ENCODE results near the gene FOXA3. TPM values are rescaled to one million over a fixed set of nuclear protein-coding genes. Genes with fewer than 3 reads are reported as not detected.

FOXA3 gene
- total and polyA plus RNA-seq, 2 of the 4 experiments (the other 2 are of a cell fraction), result not detected

DNA sequence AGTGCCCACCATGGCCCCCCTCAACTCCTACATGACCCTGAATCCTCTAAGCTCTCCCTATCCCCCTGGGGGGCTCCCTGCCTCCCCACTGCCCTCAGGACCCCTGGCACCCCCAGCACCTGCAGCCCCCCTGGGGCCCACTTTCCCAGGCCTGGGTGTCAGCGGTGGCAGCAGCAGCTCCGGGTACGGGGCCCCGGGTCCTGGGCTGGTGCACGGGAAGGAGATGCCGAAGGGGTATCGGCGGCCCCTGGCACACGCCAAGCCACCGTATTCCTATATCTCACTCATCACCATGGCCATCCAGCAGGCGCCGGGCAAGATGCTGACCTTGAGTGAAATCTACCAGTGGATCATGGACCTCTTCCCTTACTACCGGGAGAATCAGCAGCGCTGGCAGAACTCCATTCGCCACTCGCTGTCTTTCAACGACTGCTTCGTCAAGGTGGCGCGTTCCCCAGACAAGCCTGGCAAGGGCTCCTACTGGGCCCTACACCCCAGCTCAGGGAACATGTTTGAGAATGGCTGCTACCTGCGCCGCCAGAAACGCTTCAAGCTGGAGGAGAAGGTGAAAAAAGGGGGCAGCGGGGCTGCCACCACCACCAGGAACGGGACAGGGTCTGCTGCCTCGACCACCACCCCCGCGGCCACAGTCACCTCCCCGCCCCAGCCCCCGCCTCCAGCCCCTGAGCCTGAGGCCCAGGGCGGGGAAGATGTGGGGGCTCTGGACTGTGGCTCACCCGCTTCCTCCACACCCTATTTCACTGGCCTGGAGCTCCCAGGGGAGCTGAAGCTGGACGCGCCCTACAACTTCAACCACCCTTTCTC is 8.2 kb downstream of the FOXA3 start:
- Histone ChIP-seq H3K4me2 (ENCODE audit: low read depth, low read length) (no peak overlapping the region), H3K9me3 (ENCODE audit: control insufficient read depth, insufficient read depth, low read length) (no peaks in the 10 kb centered on the region), H4K20me1 (ENCODE audit: insufficient read depth, low read length) (no peaks in the 10 kb centered on the region), H3K27ac (ENCODE audit: insufficient read depth, low read length) (no peak overlapping the region), H3K23ac (ENCODE audit: low read depth, low read length) (no peak overlapping the region), H3K18ac (ENCODE audit: low read depth, low read length) (no peak overlapping the region), H4K8ac (ENCODE audit: low read depth in 2 of 2, low read length in 2 of 2) (no peak overlapping the region), H3K9ac (ENCODE audit: low read depth, low read length) (no peak overlapping the region), H2BK120ac (ENCODE audit: low read depth, low read length) (no peak overlapping the region), H3K56ac (ENCODE audit: extremely low read depth, insufficient read depth, low read length) (no peak overlapping the region), H2AK9ac (replicated peaks; ENCODE audit: low read depth, low read length, poor library complexity) (no peak overlapping the region), H2AK5ac (ENCODE audit: low read depth, low read length) (no peak overlapping the region), H3K4me1 (ENCODE audit: control insufficient read depth, insufficient read depth, low read length) (peaks cover 4% of the 10 kb centered on the region; the same call in 1 of the 2 replicates), H3K4me3 (ENCODE audit: insufficient read depth, low read depth, low read length) (no peak overlapping the region), H4K5ac (ENCODE audit: low read depth, low read length) (no peak overlapping the region), H2BK5ac (ENCODE audit: low read depth, low read length, poor library complexity, severe bottlenecking) (no peak overlapping the region), H2BK20ac (ENCODE audit: low read depth, low read length) (no peak overlapping the region), H3K14ac (replicated peaks; ENCODE audit: low read depth, low read length) (no peak overlapping the region), H2BK15ac (ENCODE audit: low read depth, low read length) (no peak overlapping the region), H3K79me1 (ENCODE audit: low read depth in 1 of 2, low read length in 2 of 2) (no peaks in the 10 kb centered on the region), H3K27me3 (ENCODE audit: control insufficient read depth, insufficient read depth, low read length) (peaks cover 32% of the 10 kb centered on the region), H3K36me3 (ENCODE audit: control insufficient read depth, insufficient read depth, low read length) (no peaks in the 10 kb centered on the region), H4K91ac (ENCODE audit: insufficient read depth, low read depth, low read length) (no peak overlapping the region), H3K9me1 (ENCODE audit: insufficient read depth, low read length) (no peaks in the 10 kb centered on the region), H2AFZ (replicated peaks; ENCODE audit: low read length, poor library complexity) (no peak overlapping the region), H3K4ac (ENCODE audit: low read depth, low read length) (no peak overlapping the region)
- DNase-seq (no peak), ATAC-seq (ENCODE audit: low read depth) (no peak)
- BruUV-seq (replicated peaks), result no TSS peak
- dilution Hi-C loops (cut with HindIII; ENCODE audit: low sequenced_read_pairs, unreplicated experiment), result no loop called here
- ChIA-PET CTCF (no interaction called here), POLR2A (ENCODE audit: unreplicated experiment) (no interaction called here)
- intact Hi-C loops (cut with micrococcal nuclease), result no loop called here
- TF ChIP-seq FOS (IDR thresholded peaks at IDR 0.05; ENCODE audit: low read depth, low read length) (no peak), MXI1 (IDR thresholded peaks at IDR 0.05; ENCODE audit: borderline replicate concordance, low read depth, low read length) (no peak), MAZ (IDR thresholded peaks at IDR 0.05; ENCODE audit: borderline replicate concordance, low read depth, low read length) (no peak), NFE2L2 (IDR thresholded peaks at IDR 0.05; ENCODE audit: low read depth, low read length) (no peak), MAFK (IDR thresholded peaks at IDR 0.05; ENCODE audit: low read depth, low read length) (no peak), RCOR1 (IDR thresholded peaks at IDR 0.05; ENCODE audit: insufficient replicate concordance, low read length) (no peak)
- in situ Hi-C loops (cut with MboI; ENCODE audit: low sequenced_read_pairs), result no loop called here
- WGBS, 2 experiments (ENCODE audit: extremely low coverage in 2 of 2, insufficient read length in 1 of 2), result 100% methylated on average over 2 of the region's 34 CpGs; no CpG with 5 or more reads in 1 of the 2 experiments

Measured in IMR-90 (cell line).